Fibroblast of mammary gland (primary cell): ENCODE data around the gene UPP2.
A peak's percentile ranks its signal among the peaks of the same experiment; 100 is the strongest.

ENCODE experiments used
- DNase-seq: peaks from one replicate; pipeline ENCODE4 v3.0.0-alpha.2; 2010; ENCODE audit warnings: low read depth
- H3K4me3 ChIP-seq: 2 replicates; pipeline ENCODE4 v1.5.1; 2011; ENCODE audit warnings: low read depth, mild to moderate bottlenecking, low read length, moderate library complexity; ENCODE audit not compliant: control insufficient read depth
- CTCF ChIP-seq: conservative IDR thresholded peaks from 2 replicates; pipeline ENCODE4 v1.5.1; 2011; ENCODE audit warnings: low read depth, low read length, inconsistent platforms; ENCODE audit not compliant: control insufficient read depth, insufficient read depth

The UPP2 gene

GRCh38 chr2:158094487-158095092, 7.1 kb upstream of the UPP2 start:
- no peak overlapping the region for H3K4me3 ChIP-seq
- no peak for TF ChIP-seq CTCF
- DNase-seq: no peak

GRCh38 chr2:158095269-158095668, 6.4 kb upstream of the UPP2 start:
- TF ChIP-seq CTCF: no peak
- no peak for DNase-seq
- no peak overlapping the region for H3K4me3 ChIP-seq

GRCh38 chr2:158095912-158096311, 5.8 kb upstream of the UPP2 start:
- no peak for DNase-seq
- no peak for TF ChIP-seq CTCF
- no peak overlapping the region for H3K4me3 ChIP-seq

- no peak for TF ChIP-seq CTCF
- no peak for DNase-seq
- no peak overlapping the region for H3K4me3 ChIP-seq
These were observed 4.2 kb upstream of the UPP2 start for GRCh38 chr2:158097481-158097880.

- TF ChIP-seq CTCF: no peak
- H3K4me3 ChIP-seq: no peak overlapping the region
- no peak for DNase-seq
These were observed 3.5 kb upstream of the UPP2 start for GRCh38 chr2:158098178-158098577.

- no peak for TF ChIP-seq CTCF
- peak; percentile 46 for DNase-seq
- H3K4me3 ChIP-seq: no peak overlapping the region
These were observed 2.0 kb upstream of the UPP2 start for GRCh38 chr2:158099716-158100115.

GRCh38 chr2:158100411-158100810, 1.3 kb upstream of the UPP2 start:
- no peak for DNase-seq
- TF ChIP-seq CTCF: no peak

More at GRCh38 chr2:158100411-158100810, 1.3 kb upstream of the UPP2 start:
- no peak overlapping the region for H3K4me3 ChIP-seq
